DOHH2 (cell line): ENCODE data around the gene TSPYL4.

Experiments
- H3F3A ChIP-seq: fragments of 200-600 bp; sonication (generic), shearing (Covaris generic); 2 replicates; pipeline ENCODE4 v1.6.0; 2016; ENCODE audit warnings: antibody characterized with exemption, mild to moderate bottlenecking; ENCODE audit not compliant: control insufficient read depth, insufficient read depth
- H3K27ac ChIP-seq: fragments of 200-600 bp; sonication (generic); 2 replicates; pipeline ENCODE4 v1.5.1; 2014; ENCODE audit warnings: low read depth, mild to moderate bottlenecking, low read length, moderate library complexity
- H3K27me3 ChIP-seq: fragments of 200-600 bp; sonication (generic); 2 replicates; pipeline ENCODE4 v1.6.1; 2014; ENCODE audit warnings: mild to moderate bottlenecking, low read length, mixed read lengths; ENCODE audit not compliant: control insufficient read depth
- H3K36me3 ChIP-seq: fragments of 200-600 bp; sonication (generic); 2 replicates; pipeline ENCODE4 v1.6.1; 2014; ENCODE audit warnings: mild to moderate bottlenecking, low read length, moderate library complexity, mixed read lengths; ENCODE audit not compliant: control insufficient read depth
- H3K4me1 ChIP-seq: fragments of 200-600 bp; sonication (generic); 2 replicates; pipeline ENCODE4 v1.6.1; 2014; ENCODE audit warnings: mild to moderate bottlenecking, low read length, mixed read lengths; ENCODE audit not compliant: control insufficient read depth
- H3K4me2 ChIP-seq: fragments of 200-600 bp; sonication (generic); 2 replicates; pipeline ENCODE4 v1.6.0; 2014; ENCODE audit warnings: mild to moderate bottlenecking, low read length, moderate library complexity
- H3K4me3 ChIP-seq: fragments of 200-600 bp; sonication (generic); 2 replicates; pipeline ENCODE4 v1.5.1; 2014; ENCODE audit warnings: mild to moderate bottlenecking, low read length, mixed read lengths
- H3K79me2 ChIP-seq: fragments of 200-600 bp; sonication (generic); 2 replicates; pipeline ENCODE4 v1.6.1; 2014; ENCODE audit warnings: mild to moderate bottlenecking, low read length, mixed read lengths; ENCODE audit not compliant: control insufficient read depth
- H3K9me2 ChIP-seq: fragments of 200-600 bp; sonication (generic); replicated peaks from 2 replicates; pipeline ENCODE4 v1.6.1; 2014; ENCODE audit warnings: mild to moderate bottlenecking, low read length, mixed read lengths; ENCODE audit not compliant: control insufficient read depth
- H3K9me3 ChIP-seq: fragments of 200-600 bp; sonication (generic); 2 replicates; pipeline ENCODE4 v1.6.1; 2014; ENCODE audit warnings: antibody characterized with exemption, low read length, mixed read lengths; ENCODE audit not compliant: control insufficient read depth, insufficient read depth
- H4K20me1 ChIP-seq: fragments of 200-600 bp; sonication (generic); 2 replicates; pipeline ENCODE4 v1.6.0; 2014; ENCODE audit warnings: low read depth, mild to moderate bottlenecking, antibody characterized with exemption, low read length, moderate library complexity; ENCODE audit not compliant: control insufficient read depth, insufficient read depth
- EZH2phosphoT487 ChIP-seq: fragments of 200-600 bp; sonication (generic); IDR thresholded peaks from 2 replicates; pipeline ENCODE4 v1.6.1; 2017; ENCODE audit warnings: borderline replicate concordance, mild to moderate bottlenecking, antibody characterized with exemption, low read length, moderate library complexity, mixed read lengths
- TF ChIP-seq, protein P1 (sequence below): fragments of 200-600 bp; sonication (generic); IDR thresholded peaks from one replicate; pipeline ENCODE4 v1.5.1; 2014; ENCODE audit warnings: antibody characterized with exemption, mild to moderate bottlenecking, low read depth, low read length; ENCODE audit not compliant: poor library complexity, severe bottlenecking

The TSPYL4 gene

DNA sequence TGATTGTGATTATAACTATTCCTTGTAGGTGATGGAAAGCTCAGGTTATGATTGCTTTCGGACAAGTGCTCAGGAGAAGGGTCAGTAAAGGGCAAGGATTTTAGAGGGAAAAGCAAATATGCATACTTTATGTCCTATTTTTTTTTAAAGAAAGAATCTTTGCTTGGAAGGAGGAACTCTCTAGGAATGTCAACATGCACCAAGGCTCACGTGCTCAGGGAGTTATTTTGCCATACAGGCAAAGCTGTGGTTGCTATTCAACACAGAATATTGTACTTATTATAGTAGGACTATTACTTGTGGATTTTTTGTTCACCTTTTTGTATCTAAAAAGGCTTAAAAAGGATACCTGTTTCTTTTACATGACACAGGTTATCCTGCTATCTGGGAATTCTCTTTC, 28.8 kb upstream of the TSPYL4 start:
- Histone ChIP-seq H3K27me3 (no peaks in the 10 kb centered on the region), H3F3A (no peaks in the 10 kb centered on the region), H3K4me3 (no peak overlapping the region), H3K27ac (no peak overlapping the region), H3K79me2 (peaks cover 20% of the 10 kb centered on the region), H3K9me3 (no peaks in the 10 kb centered on the region), H4K20me1 (no peaks in the 10 kb centered on the region), H3K9me2 (no peaks in the 10 kb centered on the region), H3K36me3 (peaks cover 11% of the 10 kb centered on the region), H3K4me2 (no peak overlapping the region), H3K4me1 (peaks cover 19% of the 10 kb centered on the region)
- TF ChIP-seq, protein P1, sequence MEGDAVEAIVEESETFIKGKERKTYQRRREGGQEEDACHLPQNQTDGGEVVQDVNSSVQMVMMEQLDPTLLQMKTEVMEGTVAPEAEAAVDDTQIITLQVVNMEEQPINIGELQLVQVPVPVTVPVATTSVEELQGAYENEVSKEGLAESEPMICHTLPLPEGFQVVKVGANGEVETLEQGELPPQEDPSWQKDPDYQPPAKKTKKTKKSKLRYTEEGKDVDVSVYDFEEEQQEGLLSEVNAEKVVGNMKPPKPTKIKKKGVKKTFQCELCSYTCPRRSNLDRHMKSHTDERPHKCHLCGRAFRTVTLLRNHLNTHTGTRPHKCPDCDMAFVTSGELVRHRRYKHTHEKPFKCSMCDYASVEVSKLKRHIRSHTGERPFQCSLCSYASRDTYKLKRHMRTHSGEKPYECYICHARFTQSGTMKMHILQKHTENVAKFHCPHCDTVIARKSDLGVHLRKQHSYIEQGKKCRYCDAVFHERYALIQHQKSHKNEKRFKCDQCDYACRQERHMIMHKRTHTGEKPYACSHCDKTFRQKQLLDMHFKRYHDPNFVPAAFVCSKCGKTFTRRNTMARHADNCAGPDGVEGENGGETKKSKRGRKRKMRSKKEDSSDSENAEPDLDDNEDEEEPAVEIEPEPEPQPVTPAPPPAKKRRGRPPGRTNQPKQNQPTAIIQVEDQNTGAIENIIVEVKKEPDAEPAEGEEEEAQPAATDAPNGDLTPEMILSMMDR, result no peak
- no peak for TF ChIP-seq EZH2phosphoT487

- H3K36me3 ChIP-seq, result peaks cover 25% of the 10 kb centered on the region
- no peak overlapping the region for H3K27ac ChIP-seq
- H3K4me2 ChIP-seq, result peak overlapping the region; percentile 79
- TF ChIP-seq, protein P1, result no peak
- no peak for TF ChIP-seq EZH2phosphoT487
- peaks cover 38% of the 10 kb centered on the region for H3K79me2 ChIP-seq
- H4K20me1 ChIP-seq, result peaks cover 14% of the 10 kb centered on the region; the same call in 1 of the 2 replicates
- peaks cover 37% of the 10 kb centered on the region for H3K4me1 ChIP-seq
- H3K9me2 ChIP-seq, result no peaks in the 10 kb centered on the region
- no peaks in the 10 kb centered on the region for H3F3A ChIP-seq
- H3K9me3 ChIP-seq, result no peaks in the 10 kb centered on the region
- H3K4me3 ChIP-seq, result peak overlapping the region; percentile 84
- H3K27me3 ChIP-seq, result no peaks in the 10 kb centered on the region
Measured at GRCh38 chr6:116280933-116281316, 27.1 kb upstream of the TSPYL4 start.

DNA sequence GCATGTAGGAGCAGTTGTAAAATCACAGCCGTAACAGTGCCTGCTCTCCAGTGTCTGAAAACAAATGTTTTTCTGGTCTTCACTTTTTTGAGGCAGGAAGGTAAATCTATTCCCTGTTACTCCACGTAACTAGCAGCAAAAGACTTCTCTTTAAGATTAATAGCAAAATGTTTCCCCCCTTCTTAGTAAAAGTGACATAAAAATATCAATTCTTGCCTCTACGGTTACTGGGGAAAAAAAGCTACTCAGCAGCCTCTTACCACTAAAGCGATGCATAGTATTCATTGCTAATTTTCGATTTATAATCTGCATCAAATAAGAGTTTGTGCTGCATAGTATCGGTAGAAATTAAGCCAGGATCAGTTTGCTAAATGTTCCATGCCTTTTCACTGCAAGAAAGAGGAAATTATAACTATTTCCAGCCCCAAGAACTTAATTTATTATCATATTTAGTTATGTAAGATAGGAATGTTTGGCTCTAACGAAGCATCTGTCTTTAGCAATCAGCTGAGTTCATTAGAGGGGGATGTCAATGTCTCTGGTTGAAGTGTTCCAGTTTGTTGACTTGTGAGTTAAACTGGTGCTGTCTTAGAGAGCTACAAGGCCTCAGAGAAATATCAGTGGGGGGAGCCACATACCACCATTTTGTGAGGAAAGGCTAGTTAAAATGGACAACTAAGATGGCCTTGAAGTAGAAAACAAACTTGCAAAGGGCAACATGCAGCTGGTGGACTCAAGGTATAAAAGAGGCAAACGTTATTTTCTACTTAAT, 26.5 kb upstream of the TSPYL4 start:
- Histone ChIP-seq H3F3A (no peaks in the 10 kb centered on the region), H3K36me3 (peaks cover 25% of the 10 kb centered on the region), H3K4me1 (peaks cover 42% of the 10 kb centered on the region), H4K20me1 (peaks cover 14% of the 10 kb centered on the region; the same call in 1 of the 2 replicates), H3K27me3 (no peaks in the 10 kb centered on the region), H3K27ac (peak overlapping the region; percentile 63; the same call in 1 of the 2 replicates), H3K9me2 (no peaks in the 10 kb centered on the region), H3K79me2 (peaks cover 43% of the 10 kb centered on the region), H3K4me2 (peak overlapping the region; percentile 79), H3K9me3 (no peaks in the 10 kb centered on the region), H3K4me3 (peak overlapping the region; percentile 84)
- TF ChIP-seq, protein P1, result no peak
- TF ChIP-seq EZH2phosphoT487, result no peak
